GM21515 (cell line): ENCODE measurements around the gene SLC34A3.
"Not testable (repeated sequence)": the region's sequence is repeated elsewhere in the genome, so short reads cannot be mapped to it uniquely, and the experiment has no call there.

ENCODE experiments used
- ATAC-seq: cut with Tn5 transposase; IDR thresholded peaks from one replicate; pipeline ENCODE4 v1.9.1; 2021; ENCODE audit not compliant: unreplicated experiment

SLC34A3 gene

DNA sequence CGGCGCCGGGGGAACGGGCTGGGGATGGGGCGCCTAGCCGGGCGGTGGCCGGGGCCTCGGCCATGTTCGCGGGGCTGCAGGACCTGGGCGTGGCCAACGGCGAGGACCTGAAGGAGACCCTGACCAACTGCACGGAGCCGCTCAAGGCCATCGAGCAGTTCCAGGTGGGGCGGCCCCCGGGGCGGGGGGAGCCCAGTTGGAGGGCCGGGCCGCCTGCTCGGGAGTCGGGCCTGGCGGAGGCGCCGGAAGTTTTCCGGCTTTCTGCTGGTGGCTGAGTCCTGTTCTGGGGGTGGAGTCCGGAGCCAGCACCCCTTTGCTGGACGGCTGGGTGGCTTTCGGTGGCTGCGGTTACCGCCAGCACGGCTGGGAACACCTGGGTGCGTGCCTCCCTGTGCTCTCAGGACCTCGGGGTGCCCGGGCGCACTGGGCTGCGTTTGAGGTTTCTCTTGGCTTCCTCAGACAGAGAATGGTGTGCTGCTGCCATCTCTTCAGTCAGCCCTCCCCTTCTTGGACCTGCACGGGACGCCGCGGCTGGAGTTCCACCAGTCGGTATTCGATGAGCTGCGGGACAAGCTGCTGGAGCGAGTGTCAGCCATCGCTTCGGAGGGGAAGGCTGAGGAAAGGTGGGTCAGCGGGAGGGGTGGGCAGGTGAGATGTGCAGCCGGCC is 24.9 kb downstream of the SLC34A3 start:
- ATAC-seq: peak; percentile 15

- ATAC-seq: no peak
Measured at GRCh38 chr9:137256362-137256761, 25.7 kb downstream of the SLC34A3 start.

GRCh38 chr9:137256856-137257255 is 26.2 kb downstream of the SLC34A3 start:
- no peak for ATAC-seq

DNA sequence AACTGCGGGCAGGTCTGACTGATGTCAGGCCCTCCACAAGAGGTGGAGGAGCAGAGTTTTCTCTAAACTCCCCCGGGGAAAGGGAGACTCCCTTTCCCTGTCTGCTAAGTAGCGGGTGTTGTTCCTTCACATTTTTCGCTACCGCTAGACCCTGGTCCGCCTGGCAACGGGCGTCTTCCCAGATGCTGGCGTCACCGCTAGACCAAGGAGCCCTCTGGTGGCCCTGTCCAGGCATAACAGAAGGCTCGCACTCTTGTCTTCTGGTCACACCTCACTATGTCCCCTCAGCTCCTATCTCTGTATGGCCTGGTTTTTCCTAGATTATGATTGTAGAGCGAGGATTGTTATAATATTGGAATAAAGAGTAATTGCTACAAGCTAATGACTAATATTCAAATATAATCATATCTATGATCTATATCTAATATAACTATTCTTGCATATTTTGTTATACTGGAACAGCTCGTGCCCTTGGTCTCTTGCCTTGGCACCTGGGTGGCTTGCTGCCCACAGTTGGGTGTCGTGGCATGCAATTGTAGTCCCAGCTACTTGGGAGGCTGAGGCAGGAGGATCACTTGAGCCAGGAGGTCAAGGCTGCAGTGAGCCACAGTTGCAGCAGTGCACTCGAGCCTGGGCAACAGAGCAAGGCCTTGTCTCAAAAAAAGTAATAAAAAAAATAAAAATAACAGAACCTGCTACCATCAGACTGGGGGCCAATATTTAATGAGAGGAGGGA is 31.6 kb downstream of the SLC34A3 start:
- not testable (repeated sequence) for ATAC-seq

GRCh38 chr9:137262909-137263285 is 32.2 kb downstream of the SLC34A3 start:
- ATAC-seq: no peak

DNA sequence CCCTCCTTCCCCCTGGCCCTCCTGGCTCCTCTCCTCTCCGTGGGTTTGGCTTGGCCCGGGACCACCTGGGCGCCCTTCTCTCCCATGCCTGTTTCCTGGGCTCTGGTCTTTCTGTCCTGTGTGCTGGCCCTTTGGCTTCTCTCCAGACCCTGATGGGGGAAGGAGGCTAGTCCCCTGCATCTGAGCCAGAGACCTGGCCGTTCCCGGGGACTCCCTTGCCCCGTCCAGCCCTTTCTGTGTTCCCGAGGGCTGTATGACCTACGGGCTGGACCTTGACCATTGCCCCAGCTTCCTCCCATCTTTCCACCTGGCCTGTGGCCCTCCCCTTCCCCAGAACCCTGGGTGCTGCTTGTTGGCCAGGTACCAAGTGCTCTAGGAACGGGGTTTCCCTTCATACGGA is 32.8 kb downstream of the SLC34A3 start:
- no peak for ATAC-seq

DNA sequence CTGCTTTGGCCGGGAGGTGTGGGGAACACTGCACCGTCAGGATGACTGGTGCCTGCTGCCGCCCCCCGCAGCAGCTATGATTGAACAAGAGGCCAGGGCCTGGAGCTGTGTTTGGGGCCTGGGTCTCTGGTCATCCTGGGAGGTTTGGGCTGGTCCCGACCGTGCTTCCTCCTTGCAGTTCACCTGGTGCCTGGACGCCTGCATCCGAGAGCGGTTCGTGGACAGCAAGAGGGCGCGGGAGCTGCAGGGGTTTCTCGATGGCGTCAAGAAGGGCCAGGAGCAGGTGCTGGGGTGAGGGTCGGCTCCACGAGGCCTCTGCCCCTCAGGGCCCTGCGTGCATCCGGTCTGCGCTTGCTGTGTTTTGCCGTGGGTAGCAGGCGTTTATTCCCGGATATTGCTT is 33.4 kb downstream of the SLC34A3 start:
- ATAC-seq: no peak

DNA sequence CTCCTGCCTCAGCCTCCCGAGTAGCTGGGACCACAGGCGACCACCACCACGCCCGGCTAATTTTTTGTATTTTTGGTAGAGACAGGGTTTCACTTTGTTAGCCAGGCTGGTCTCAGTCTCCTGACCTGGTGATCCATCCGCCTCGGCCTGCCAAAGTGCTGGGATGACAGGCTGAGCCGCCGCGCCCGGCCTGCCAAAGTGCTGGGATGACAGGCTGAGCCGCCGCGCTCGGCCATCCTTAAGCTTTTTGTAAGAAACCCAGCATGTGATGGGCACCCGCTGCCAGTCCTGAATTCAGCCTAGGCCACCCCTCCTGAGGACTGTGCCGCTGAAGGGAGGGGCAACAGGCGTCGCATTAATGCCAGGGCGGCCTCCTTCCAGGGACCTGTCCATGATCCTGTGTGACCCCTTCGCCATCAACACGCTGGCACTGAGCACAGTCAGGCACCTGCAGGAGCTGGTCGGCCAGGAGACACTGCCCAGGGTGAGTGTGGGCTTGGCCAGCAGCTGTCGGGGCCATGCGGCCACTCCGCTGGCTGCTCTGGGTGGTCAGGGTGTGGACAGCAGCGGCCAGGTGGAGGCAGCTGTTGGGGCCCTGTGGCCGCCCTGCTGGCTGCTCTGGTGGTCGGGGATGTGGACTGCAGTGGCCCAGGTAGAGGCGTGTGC is 34.9 kb downstream of the SLC34A3 start:
- ATAC-seq: no peak

GRCh38 chr9:137266162-137266527 is 35.4 kb downstream of the SLC34A3 start:
- ATAC-seq: no peak

DNA sequence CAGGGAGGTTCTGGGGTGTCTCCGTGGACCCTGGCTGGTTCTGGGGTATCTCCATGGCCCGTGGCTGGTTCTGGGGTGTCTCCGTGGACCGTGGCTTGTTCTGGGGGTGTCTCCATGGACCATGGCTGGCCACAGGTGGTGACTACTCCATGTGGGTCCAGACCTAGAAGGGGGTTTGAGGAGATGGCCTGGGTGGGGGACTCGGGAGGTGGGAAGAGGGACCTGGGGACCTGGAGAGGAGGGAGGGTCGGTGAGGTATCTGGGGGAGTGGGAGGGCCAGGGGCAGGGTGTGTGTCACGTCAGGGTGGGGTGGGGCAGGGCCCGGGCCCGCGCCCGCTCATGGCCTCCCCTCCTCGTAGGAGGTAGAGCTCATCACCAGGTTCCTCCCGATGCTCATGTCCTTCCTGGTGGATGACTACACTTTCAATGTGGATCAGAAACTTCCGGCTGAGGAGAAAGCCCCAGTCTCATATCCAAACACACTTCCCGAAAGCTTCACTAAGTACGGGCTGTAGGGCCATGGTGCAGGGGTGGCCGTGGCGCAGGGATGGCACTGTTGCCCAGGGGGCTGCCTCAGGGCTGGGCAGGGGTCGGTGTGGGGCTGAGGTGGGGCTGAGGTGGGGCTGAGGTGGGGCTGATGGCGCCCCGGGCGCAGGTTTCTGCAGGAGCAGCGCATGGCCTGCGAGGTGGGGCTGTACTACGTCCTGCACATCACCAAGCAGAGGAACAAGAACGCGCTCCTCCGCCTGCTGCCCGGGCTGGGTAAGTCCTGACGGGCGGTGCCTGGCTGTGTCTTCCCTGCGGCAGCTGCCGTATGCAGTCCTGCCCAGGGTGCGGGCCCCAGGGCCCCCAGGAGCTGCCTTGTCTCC is 36.1 kb downstream of the SLC34A3 start:
- ATAC-seq: no peak

GRCh38 chr9:137267933-137268355 is 37.2 kb downstream of the SLC34A3 start:
- ATAC-seq: no peak

GRCh38 chr9:137268538-137269201 is 38.0 kb downstream of the SLC34A3 start:
- no peak for ATAC-seq

DNA sequence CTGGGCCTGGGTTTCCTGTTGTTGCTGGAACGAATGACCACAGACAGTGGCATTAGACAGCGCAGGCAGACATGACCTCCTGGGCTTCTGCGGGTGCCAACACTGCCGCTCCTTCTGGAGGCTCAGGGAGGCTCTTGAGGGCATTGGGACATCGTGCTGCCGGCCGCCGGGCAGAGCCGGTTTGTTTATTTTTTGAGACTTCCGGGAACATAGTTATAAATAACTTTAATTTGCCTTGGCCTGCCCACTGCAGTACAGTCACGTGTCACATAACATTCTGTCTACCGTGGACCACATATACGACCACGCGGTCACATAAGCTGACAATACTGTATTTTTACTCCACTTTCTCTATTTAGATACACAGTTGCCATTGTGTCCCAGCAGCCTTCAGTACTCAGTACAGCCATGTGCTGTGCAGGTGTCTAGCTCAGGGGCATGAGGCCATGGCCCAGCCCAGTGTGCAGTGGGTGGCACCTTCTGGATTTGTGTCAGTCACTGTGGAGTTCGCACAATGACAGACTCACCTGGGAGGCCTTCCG is 38.6 kb downstream of the SLC34A3 start:
- no peak for ATAC-seq

DNA sequence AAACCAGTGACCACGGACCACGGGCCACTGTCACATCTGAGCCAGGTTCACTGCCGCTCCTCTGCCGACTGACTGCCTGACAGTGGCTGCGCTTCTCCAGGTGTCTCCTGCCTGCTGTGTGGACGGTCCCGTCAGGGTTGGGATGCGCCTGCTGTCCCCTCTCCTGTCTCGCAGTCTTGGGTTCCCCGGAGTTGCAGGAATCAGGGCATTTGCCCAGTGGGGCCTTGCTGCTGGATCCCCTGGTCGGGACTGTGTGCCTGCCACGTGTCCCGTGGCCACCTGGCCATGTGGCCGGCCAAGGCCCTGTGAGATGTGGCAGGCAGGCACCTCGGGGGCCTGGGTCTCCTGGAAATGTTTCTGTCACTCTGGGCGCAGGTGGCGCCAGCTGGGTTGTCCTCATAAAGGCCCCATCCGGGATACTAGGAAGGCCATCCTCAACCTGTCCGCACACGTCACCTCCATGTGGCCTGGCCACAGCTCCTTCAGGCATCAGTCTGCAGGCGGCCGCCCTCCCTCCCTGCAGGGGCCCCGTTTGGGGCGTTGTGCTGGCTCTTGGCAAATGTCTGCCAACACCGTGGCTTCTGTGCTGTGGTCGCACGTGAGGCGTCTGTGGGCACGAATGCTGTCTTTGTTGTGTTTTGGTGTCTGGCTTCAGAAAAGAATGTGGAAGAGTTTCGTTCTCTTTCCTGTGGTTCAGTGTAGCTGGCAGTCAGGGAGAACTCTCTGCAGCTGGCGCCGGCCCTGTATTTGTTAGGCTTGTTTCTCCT is 40.4 kb downstream of the SLC34A3 start:
- no peak for ATAC-seq

- ATAC-seq: no peak
Measured at GRCh38 chr9:137271696-137272076, 41.0 kb downstream of the SLC34A3 start.

DNA sequence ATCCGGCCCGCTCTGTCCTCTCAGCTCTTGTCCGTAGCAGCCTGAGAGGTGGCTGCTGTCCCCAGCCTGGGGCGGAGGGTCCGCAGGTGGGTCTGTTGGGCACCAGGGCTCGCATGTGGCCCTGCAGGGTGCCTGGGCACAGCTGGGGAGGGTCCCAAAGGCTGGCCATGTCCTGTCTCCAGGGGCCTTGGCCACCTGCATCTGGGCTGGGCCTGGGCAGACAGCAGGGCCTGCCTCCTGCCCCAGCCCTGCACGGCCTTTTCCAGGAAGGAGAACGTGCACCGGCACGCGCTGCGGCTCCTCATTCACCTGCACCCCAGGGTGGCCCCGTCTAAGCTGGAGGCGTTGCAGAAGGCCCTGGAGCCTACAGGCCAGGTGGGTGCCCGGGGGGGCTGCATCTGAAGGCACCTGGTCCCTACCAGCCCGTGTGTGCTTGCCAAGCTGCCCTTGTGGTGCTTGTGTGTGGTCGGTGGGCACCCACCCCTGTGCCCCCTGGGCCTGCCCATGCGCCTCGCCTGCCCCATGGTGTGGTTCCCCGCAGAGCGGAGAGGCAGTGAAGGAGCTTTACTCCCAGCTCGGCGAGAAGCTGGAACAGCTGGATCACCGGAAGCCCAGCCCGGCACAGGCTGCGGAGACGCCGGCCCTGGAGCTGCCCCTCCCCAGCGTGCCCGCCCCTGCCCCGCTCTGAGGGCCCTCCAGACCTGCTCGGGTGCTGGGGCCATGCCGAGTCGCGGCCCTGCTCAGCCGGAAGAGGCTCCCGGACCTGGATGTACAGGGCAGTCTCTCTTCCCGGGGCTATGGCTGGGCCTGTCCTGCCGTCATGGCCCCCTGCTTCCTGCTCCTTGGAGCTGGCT is 41.8 kb downstream of the SLC34A3 start:
- ATAC-seq: no peak

GRCh38 chr9:137273095-137273490 is 42.4 kb downstream of the SLC34A3 start:
- no peak for ATAC-seq

DNA sequence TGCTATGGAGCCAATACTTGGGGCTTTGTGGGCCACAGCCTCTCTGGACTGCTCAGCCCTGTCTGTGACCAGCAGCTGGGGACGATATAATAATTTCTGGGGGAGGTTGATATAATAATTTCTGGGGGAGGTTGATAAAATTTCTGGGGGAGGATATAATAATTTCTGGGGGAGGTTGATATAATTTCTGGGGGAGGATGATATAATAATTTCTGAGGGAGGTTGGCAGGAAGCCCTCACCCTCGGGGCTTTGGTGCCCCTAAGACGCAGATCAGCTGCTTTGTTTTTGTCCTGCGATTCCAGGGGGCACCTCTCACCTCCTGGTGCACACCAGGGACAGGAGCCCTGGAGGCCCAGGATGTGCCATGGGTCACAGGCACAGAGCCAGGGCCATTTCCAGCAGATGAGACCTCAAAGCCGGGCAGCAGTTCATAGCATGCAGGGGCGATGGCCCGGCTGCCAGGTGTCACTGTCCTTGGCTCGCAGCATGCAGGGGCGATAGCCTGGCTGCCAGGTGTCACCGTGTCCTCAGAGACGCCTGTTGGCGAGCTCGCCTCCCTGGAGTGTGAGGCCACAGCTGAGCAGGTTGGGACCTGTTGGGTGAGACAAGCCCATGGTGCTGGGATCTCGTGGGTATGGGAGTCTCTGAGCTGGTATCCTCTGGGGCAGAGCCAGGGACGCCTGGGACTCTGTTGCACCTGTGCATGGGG is 43.1 kb downstream of the SLC34A3 start:
- ATAC-seq: no peak
